H1 (cell line): ENCODE data around the gene PCNA. TPM values are rescaled to one million over a fixed set of nuclear protein-coding genes. Genes with fewer than 3 reads are reported as not detected.

ENCODE experiments used
- CTCF ChIA-PET: fragments of 300-600 bp; sonication (Branson Sonifier 250); formaldehyde crosslinking; loops from one replicate; lab custom pipeline; 2021; ENCODE audit not compliant: partially characterized antibody; lab: Charles Lee
- POLR2A ChIA-PET: fragments of 300-600 bp; sonication (Branson Sonifier 250); formaldehyde crosslinking; loops from one replicate; lab custom pipeline; 2021; ENCODE audit warnings: inconsistent platforms; ENCODE audit not compliant: partially characterized antibody; lab: Charles Lee
- DNase-seq, 2 experiments: peaks; one replicate each; pipeline versions ENCODE4 v3.0.0 to v3.0.0-alpha.2; 2010 to 2022; ENCODE audit warnings: low spot score in 2 of 2, low read depth in 1 of 2, mixed read lengths in 1 of 2
- FAIRE-seq: peaks from 2 replicates; lab custom pipeline; 2011; peaks lifted over from hg19 to GRCh38; lab: Jason Lieb, UNC
- H2AFZ ChIP-seq: 2 replicates; pipeline ENCODE4 v1.8.1; 2012; ENCODE audit warnings: low read length, inconsistent platforms
- H2AK5ac ChIP-seq: 2 replicates; pipeline ENCODE4 v1.6.1; 2013; ENCODE audit warnings: low read depth, low read length
- H2BK120ac ChIP-seq: replicated peaks from 2 replicates; pipeline ENCODE3; 2013; ENCODE audit warnings: low read depth, low read length, inconsistent platforms
- H2BK12ac ChIP-seq: 2 replicates; pipeline ENCODE4 v1.6.1; 2013; ENCODE audit warnings: low read depth, low read length
- H2BK15ac ChIP-seq: 2 replicates; pipeline ENCODE4 v1.6.1; 2013; ENCODE audit warnings: low read length
- H2BK20ac ChIP-seq: 2 replicates; pipeline ENCODE4 v1.6.1; 2013; ENCODE audit warnings: low read length
- H2BK5ac ChIP-seq: 2 replicates; pipeline ENCODE4 v1.6.1; 2013; ENCODE audit warnings: low read depth, low read length
- H3K14ac ChIP-seq: 2 replicates; pipeline ENCODE4 v1.6.1; 2013; ENCODE audit warnings: inconsistent platforms; ENCODE audit not compliant: insufficient read length
- H3K18ac ChIP-seq: 2 replicates; pipeline ENCODE4 v1.6.1; 2013; ENCODE audit warnings: low read length; ENCODE audit errors: extremely low read depth
- H3K23ac ChIP-seq: 2 replicates; pipeline ENCODE4 v1.6.1; 2013; ENCODE audit warnings: inconsistent platforms; ENCODE audit not compliant: insufficient read length
- H3K23me2 ChIP-seq: 2 replicates; pipeline ENCODE4 v1.6.1; 2013; ENCODE audit warnings: low read depth, low read length
- H3K27ac ChIP-seq: 2 replicates; pipeline ENCODE4 v1.6.1; 2011; ENCODE audit warnings: low read depth, low read length, inconsistent platforms
- H3K27me3 ChIP-seq, 4 experiments: replicated peaks in 1 of 4; 1 replicate in 1 of 4; 2 replicates in 3 of 4; pipeline versions ENCODE4 v1.6.1 to v1.8.1; 2011 to 2013; ENCODE audit warnings: low read length in 3 of 4, mild to moderate bottlenecking in 3 of 4, inconsistent platforms in 2 of 4, mixed read lengths in 2 of 4, moderate library complexity in 1 of 4; ENCODE audit not compliant: control insufficient read depth in 3 of 4, insufficient read depth in 3 of 4; ENCODE audit errors: extremely low read depth in 1 of 4
- H3K36me3 ChIP-seq, 4 experiments: 2 replicates each; pipeline versions ENCODE4 v1.6.1 to v1.8.1; 2011 to 2013; ENCODE audit warnings: mild to moderate bottlenecking in 4 of 4, low read length in 3 of 4, moderate library complexity in 2 of 4, control low read depth in 1 of 4, inconsistent platforms in 1 of 4; ENCODE audit not compliant: insufficient read depth in 4 of 4, control insufficient read depth in 2 of 4
- H3K4ac ChIP-seq: replicated peaks from 2 replicates; pipeline ENCODE3; 2013; ENCODE audit warnings: low read length, low read depth, mixed read lengths, inconsistent platforms; ENCODE audit not compliant: insufficient read length
- H3K4me1 ChIP-seq, 4 experiments: replicated peaks in 1 of 4; 1 replicate in 1 of 4; 2 replicates in 3 of 4; pipeline versions ENCODE4 v1.6.1 to v1.8.1; 2011 to 2013; ENCODE audit warnings: low read length in 3 of 4, inconsistent platforms in 2 of 4, mixed read lengths in 1 of 4; ENCODE audit not compliant: insufficient read depth in 4 of 4, control insufficient read depth in 3 of 4
- H3K4me2 ChIP-seq, 2 experiments: 2 replicates each; pipeline versions ENCODE4 v1.6.1 to v1.8.1; 2011 to 2013; ENCODE audit warnings: low read depth in 2 of 2, low read length in 2 of 2, control low read depth in 1 of 2, inconsistent platforms in 1 of 2, mild to moderate bottlenecking in 1 of 2; ENCODE audit not compliant: insufficient read depth in 1 of 2
- H3K4me3 ChIP-seq, 4 experiments: fragments of 200-600, 300-600 bp in 1 of 4; sonication (generic), shearing (Covaris generic), sonication (Bioruptor Twin) in 1 of 4; 2 replicates each; pipeline versions ENCODE4 v1.5.1 to v1.8.1; 2011 to 2016; ENCODE audit warnings: low read length in 4 of 4, low read depth in 3 of 4, control low read depth in 2 of 4, inconsistent platforms in 2 of 4, mild to moderate bottlenecking in 2 of 4, mixed read lengths in 1 of 4, moderate library complexity in 1 of 4; ENCODE audit not compliant: insufficient read depth in 2 of 4; ENCODE audit errors: extremely low read depth in 1 of 4
- H3K56ac ChIP-seq: replicated peaks from 2 replicates; pipeline ENCODE3; 2013; ENCODE audit warnings: low read depth, mild to moderate bottlenecking, mixed read lengths, low read length, inconsistent platforms; ENCODE audit not compliant: insufficient read length
- H3K79me1 ChIP-seq: 2 replicates; pipeline ENCODE4 v1.6.1; 2013; ENCODE audit warnings: low read depth, low read length, control low read depth
- H3K79me2 ChIP-seq, 2 experiments: 2 replicates each; pipeline versions ENCODE4 v1.6.1 to v1.8.1; 2012 to 2013; ENCODE audit warnings: low read length in 2 of 2, mild to moderate bottlenecking in 2 of 2, inconsistent platforms in 1 of 2; ENCODE audit not compliant: insufficient read depth in 2 of 2, control insufficient read depth in 1 of 2
- H3K9ac ChIP-seq, 4 experiments: replicated peaks in 1 of 4; 1 replicate in 1 of 4; 2 replicates in 3 of 4; pipeline versions ENCODE4 v1.6.1 to v1.8.1; 2011 to 2013; ENCODE audit warnings: low read depth in 3 of 4, low read length in 3 of 4, control low read depth in 2 of 4, mild to moderate bottlenecking in 2 of 4, moderate library complexity in 2 of 4, inconsistent platforms in 1 of 4; ENCODE audit errors: extremely low read depth in 1 of 4
- H3K9me3 ChIP-seq, 2 experiments: 2 replicates each; pipeline versions ENCODE4 v1.6.1 to v1.8.1; 2012 to 2013; ENCODE audit warnings: mild to moderate bottlenecking in 2 of 2, moderate library complexity in 2 of 2, control low read depth in 1 of 2, inconsistent platforms in 1 of 2, low read depth in 1 of 2, low read length in 1 of 2, mixed read lengths in 1 of 2; ENCODE audit not compliant: insufficient read depth in 2 of 2
- H4K20me1 ChIP-seq, 2 experiments: replicated peaks in 1 of 2; 2 replicates each; pipeline versions ENCODE3 to v1.8.1; 2011 to 2013; ENCODE audit warnings: inconsistent platforms in 2 of 2, low read length in 2 of 2, mild to moderate bottlenecking in 1 of 2; ENCODE audit not compliant: insufficient read depth in 2 of 2, control insufficient read depth in 1 of 2
- H4K5ac ChIP-seq: 2 replicates; pipeline ENCODE4 v1.6.1; 2013; ENCODE audit warnings: low read length, low read depth, mixed read lengths, inconsistent platforms; ENCODE audit not compliant: insufficient read length
- H4K8ac ChIP-seq: 2 replicates; pipeline ENCODE4 v1.8.0; 2013; ENCODE audit warnings: mild to moderate bottlenecking, moderate library complexity, low read length, inconsistent platforms; ENCODE audit not compliant: insufficient read depth; ENCODE audit errors: extremely low read depth
- H4K91ac ChIP-seq: replicated peaks from 2 replicates; pipeline ENCODE3; 2013; ENCODE audit warnings: low read length, mixed read lengths, inconsistent platforms; ENCODE audit not compliant: insufficient read length
- ASH2L ChIP-seq: fragments of 200-600, 300-600 bp; sonication (generic); IDR thresholded peaks from one replicate; pipeline ENCODE4 v1.7.1; 2017; ENCODE audit warnings: low read length
- TCF12 ChIP-seq: IDR thresholded peaks from 2 replicates; pipeline ENCODE4 v1.6.1; 2011; ENCODE audit warnings: low read depth, mild to moderate bottlenecking, low read length
- WGBS, 2 experiments: shearing (Covaris generic) in 1 of 2; methylation state at CpG; one replicate each; pipeline versions ENCODE4 v1.1.6 to v1.1.7; 2013 to 2015; ENCODE audit warnings: low lambda C conversion rate in 2 of 2, mixed read lengths in 2 of 2, inconsistent platforms in 1 of 2, low coverage in 1 of 2, missing lambda C conversion rate in 1 of 2; ENCODE audit not compliant: insufficient replicate concordance in 2 of 2, insufficient coverage in 1 of 2, insufficient read length in 1 of 2; ENCODE audit errors: extremely low coverage in 1 of 2, missing lambda C conversion rate in 1 of 2; 5-methylcytosine and 5-hydroxymethylcytosine counted together
- polyA plus RNA-seq, 7 experiments: library from polyadenylated mRNA; depleted of rRNA in 3 of 7; stranded (reverse) in 5 of 7; unstranded in 2 of 7; fragments of >200 nt in 5 of 7; fragments of 200-250 nt in 2 of 7; gene quantifications; 1 replicate in 5 of 7; 2 replicates in 1 of 7; 4 replicates in 1 of 7; pipeline versions ENCODE4 v1.2.1 to v1.2.3, GENCODE V29; 2011 to 2013; ENCODE audit warnings: missing spikeins in 2 of 7, mixed read lengths in 2 of 7
- total RNA-seq: library from RNA; stranded (reverse); fragmentation: NEBNext Ultra II Directional; extraction: Animal tissue kit (Norgen Biotek cat#: 25700); gene quantifications from 2 replicates; pipeline ENCODE4 v1.2.1, GENCODE V29; 2021

The PCNA gene
- total and polyA plus RNA-seq, 2 of the 8 experiments (the other 6 are each of a cell fraction or from before 2014, with no cell fraction given), result 290 to 737 TPM

DNA sequence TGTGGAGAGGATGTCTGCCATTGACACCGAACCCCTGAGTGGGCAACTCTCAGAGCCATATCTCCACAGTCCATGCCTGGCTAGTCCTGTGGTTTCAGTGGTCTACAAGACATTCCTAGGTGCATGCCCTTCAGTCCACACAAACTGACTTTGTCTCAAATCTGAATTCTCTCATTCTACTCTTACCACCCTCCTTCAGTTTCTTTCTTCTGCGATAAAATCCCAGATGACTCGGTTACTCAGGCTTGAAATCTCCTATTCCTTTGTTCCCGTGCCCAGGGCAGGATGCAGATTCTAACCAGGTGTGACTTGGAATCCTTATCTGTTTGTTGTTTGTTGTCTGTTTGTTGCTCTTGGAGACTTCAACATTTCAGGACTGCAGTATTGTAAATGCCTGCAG is 16.3 kb upstream of the PCNA start:
- no peak overlapping the region for H3K18ac ChIP-seq
- peaks cover 0 to 4% of the 10 kb centered on the region in 2 experiments for H4K20me1 ChIP-seq
- WGBS, 2 experiments, result 83% methylated on average over 4 of the region's 4 CpGs; no CpG with 5 or more reads in 1 of the 2 experiments
- H4K5ac ChIP-seq, result no peak overlapping the region
- H3K23me2 ChIP-seq, result no peaks in the 10 kb centered on the region
- H3K36me3 ChIP-seq, result no peaks in the 10 kb centered on the region
- POLR2A ChIA-PET, result interaction anchor here (0.8 to 1.7 kb wide), 2 partner anchors 12 to 17 kb away, joined by 3 to 7 read pairs; partner anchors contain the start of gene PCNA
- no peaks in the 10 kb centered on the region for H3K9me3 ChIP-seq
- H3K79me1 ChIP-seq, result peaks cover 12% of the 10 kb centered on the region
- DNase-seq, result no peak
- H3K4me3 ChIP-seq, result no peak overlapping the region
- no peak overlapping the region; a peak in 1 of 4 replicates for H3K4me2 ChIP-seq
- H3K14ac ChIP-seq, result no peak overlapping the region
- no peak overlapping the region for H2BK15ac ChIP-seq
- no peak overlapping the region for H4K91ac ChIP-seq
- H2AFZ ChIP-seq, result no peak overlapping the region
- H4K8ac ChIP-seq, result no peak overlapping the region
- no peak for FAIRE-seq
- H3K23ac ChIP-seq, result no peak overlapping the region
- peak overlapping the region; percentile 7; the same call in 1 of the 2 replicates for H2AK5ac ChIP-seq
- H2BK120ac ChIP-seq, result no peak overlapping the region
- H3K9ac ChIP-seq, result peak overlapping the region in 1 of 4 experiments; percentile 27; a peak in 2 of 7 replicates
- peak overlapping the region; percentile 40; the same call in 1 of the 2 replicates for H2BK5ac ChIP-seq
- peaks cover 0 to 76% of the 10 kb centered on the region in 2 experiments; a peak in 2 of 4 replicates for H3K79me2 ChIP-seq
- H2BK20ac ChIP-seq, result no peak overlapping the region
- CTCF ChIA-PET, result interaction anchor here (2.3 to 12.3 kb wide), 2 partner anchors 10 to 57 kb away, joined by 7 to 122 read pairs; partner anchors contain the start of gene CDS2
- H3K4ac ChIP-seq, result no peak overlapping the region
- H2BK12ac ChIP-seq, result peak overlapping the region; percentile 71; the same call in 1 of the 2 replicates
- H3K56ac ChIP-seq, result no peak overlapping the region
- peaks cover 0 to 3% (median 0%) of the 10 kb centered on the region in 4 experiments; a peak in 1 of 7 replicates for H3K4me1 ChIP-seq
- no peak for TF ChIP-seq ASH2L
- peak; percentile 76; the same call in 1 of the 2 replicates for TF ChIP-seq TCF12
- no peaks in the 10 kb centered on the region for H3K27me3 ChIP-seq
- peak overlapping the region; percentile 26; the same call in 1 of the 2 replicates for H3K27ac ChIP-seq
